ENCODE data around the gene CABP1.

The CABP1 gene

GRCh38 chr12:120631097-120631496 is 9.3 kb upstream of the CABP1 start:
- TF ChIP-seq CTCF (IDR thresholded peaks at IDR 0.05; ENCODE audit: insufficient read depth, low read length, missing control alignments), result no peak
- ChIA-PET CTCF (interaction anchor here (0.8 to 8.5 kb wide), 2 partner anchors 18 to 343 kb away, joined by 3 to 82 read pairs; no protein-coding TSS in a partner anchor), POLR2A (no interaction called here)
- no peak for DNase-seq (ENCODE audit: low read depth, low spot score)
- H3K4me3 ChIP-seq (ENCODE audit: low read depth, low read length), result no peak overlapping the region

GRCh38 chr12:120640861-120641833 is 721 bp downstream of the CABP1 start:
- POLR2A ChIA-PET, result no interaction called here
- no peak for DNase-seq (ENCODE audit: low read depth, low spot score)
- H3K4me3 ChIP-seq (ENCODE audit: low read depth, low read length), result 0 out of 2 replicates have a peak overlapping the region, but pooled peaks have one; percentile 8
- CTCF ChIA-PET, result interaction anchor here (1.9 to 3.1 kb wide), 2 partner anchors 8 to 11 kb away, joined by 8 to 21 read pairs; no protein-coding TSS in a partner anchor
- no peak for TF ChIP-seq CTCF (IDR thresholded peaks at IDR 0.05; ENCODE audit: insufficient read depth, low read length, missing control alignments)

- ChIA-PET POLR2A (no interaction called here), CTCF (interaction anchor here (1.2 to 1.9 kb wide), 3 partner anchors 10 to 554 kb away, joined by 3 to 8 read pairs (median 3); no protein-coding TSS in a partner anchor)
- no peak overlapping the region for H3K4me3 ChIP-seq (ENCODE audit: low read depth, low read length)
- DNase-seq (ENCODE audit: low read depth, low spot score), result no peak
- no peak for TF ChIP-seq CTCF (IDR thresholded peaks at IDR 0.05; ENCODE audit: insufficient read depth, low read length, missing control alignments)
Measured at GRCh38 chr12:120642121-120642520, 1.7 kb downstream of the CABP1 start.

- CTCF ChIA-PET, result interaction anchor here (1.2 to 7.8 kb wide), 4 partner anchors 9 to 553 kb away, joined by 3 to 139 read pairs (median 6); no protein-coding TSS in a partner anchor
- H3K4me3 ChIP-seq (ENCODE audit: low read depth, low read length), result no peak overlapping the region
- no peak for DNase-seq (ENCODE audit: low read depth, low spot score)
- TF ChIP-seq CTCF (IDR thresholded peaks at IDR 0.05; ENCODE audit: insufficient read depth, low read length, missing control alignments), result no peak
- POLR2A ChIA-PET, result no interaction called here
Measured at GRCh38 chr12:120642826-120643225, 2.4 kb downstream of the CABP1 start.

- DNase-seq (ENCODE audit: low read depth, low spot score), result no peak
- CTCF ChIA-PET, result interaction anchor here (0.9 to 10.1 kb wide), 4 partner anchors 25 to 329 kb away, joined by 3 to 170 read pairs (median 120); partner anchors contain the start of gene POP5
- no peak for TF ChIP-seq CTCF (IDR thresholded peaks at IDR 0.05; ENCODE audit: insufficient read depth, low read length, missing control alignments)
- POLR2A ChIA-PET, result no interaction called here
- no peak overlapping the region for H3K4me3 ChIP-seq (ENCODE audit: low read depth, low read length)
Measured at GRCh38 chr12:120643574-120643973, 3.1 kb downstream of the CABP1 start.

- DNase-seq (ENCODE audit: low read depth, low spot score), result no peak
- no peak for TF ChIP-seq CTCF (IDR thresholded peaks at IDR 0.05; ENCODE audit: insufficient read depth, low read length, missing control alignments)
- ChIA-PET CTCF (interaction anchor here (0.7 to 10.1 kb wide), 20 partner anchors 10 to 365 kb away, joined by 3 to 170 read pairs (median 14); partner anchors contain the start of genes POP5 and UNC119B), POLR2A (no interaction called here)
- H3K4me3 ChIP-seq (ENCODE audit: low read depth, low read length), result no peak overlapping the region
Measured at GRCh38 chr12:120646044-120646443, 5.6 kb downstream of the CABP1 start.

Measured in AG04449 (cell line).